HG02973 (cell line): ENCODE measurements around the gene WHRN.

Experiments used
- ATAC-seq: cut with Tn5 transposase; IDR thresholded peaks from one replicate; pipeline ENCODE4 v1.9.1; 2021; ENCODE audit warnings: moderate library complexity; ENCODE audit not compliant: unreplicated experiment

The WHRN gene

DNA sequence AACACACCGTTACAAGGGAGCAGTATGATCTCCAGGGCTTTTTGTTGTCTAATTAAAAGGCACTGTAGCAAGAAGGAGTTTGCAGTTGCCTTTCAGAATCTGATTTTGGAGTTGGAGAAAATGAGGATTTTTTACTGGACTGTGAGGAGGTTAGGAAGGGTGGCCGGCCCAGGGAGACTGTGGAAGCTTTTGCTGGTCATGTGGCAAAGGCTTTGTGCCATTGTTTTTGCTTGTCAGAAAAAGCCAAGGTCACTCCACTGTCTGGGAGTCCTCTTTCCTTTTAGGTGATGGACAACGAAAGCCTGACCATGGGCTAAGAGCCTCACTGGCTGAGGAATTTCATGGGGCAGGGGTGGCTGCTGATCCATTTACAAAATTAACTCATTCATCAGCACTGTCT, 10.3 kb upstream of the WHRN start:
- no peak for ATAC-seq

DNA sequence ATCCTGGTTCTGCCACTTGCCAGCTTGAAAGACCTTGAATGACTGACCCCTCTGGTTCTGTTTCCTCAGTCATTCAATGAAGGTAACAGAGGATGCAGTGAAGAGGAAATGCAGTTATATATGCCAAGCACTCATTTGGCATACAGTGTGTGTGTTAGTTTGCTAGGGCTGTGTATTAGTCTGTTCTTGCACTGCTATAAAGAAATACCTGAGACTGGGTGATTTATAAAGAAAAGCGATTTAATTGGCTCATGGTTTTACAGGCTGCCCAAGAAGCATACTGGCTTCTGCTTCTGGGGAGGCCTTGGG, 8.6 kb upstream of the WHRN start:
- no peak for ATAC-seq

DNA sequence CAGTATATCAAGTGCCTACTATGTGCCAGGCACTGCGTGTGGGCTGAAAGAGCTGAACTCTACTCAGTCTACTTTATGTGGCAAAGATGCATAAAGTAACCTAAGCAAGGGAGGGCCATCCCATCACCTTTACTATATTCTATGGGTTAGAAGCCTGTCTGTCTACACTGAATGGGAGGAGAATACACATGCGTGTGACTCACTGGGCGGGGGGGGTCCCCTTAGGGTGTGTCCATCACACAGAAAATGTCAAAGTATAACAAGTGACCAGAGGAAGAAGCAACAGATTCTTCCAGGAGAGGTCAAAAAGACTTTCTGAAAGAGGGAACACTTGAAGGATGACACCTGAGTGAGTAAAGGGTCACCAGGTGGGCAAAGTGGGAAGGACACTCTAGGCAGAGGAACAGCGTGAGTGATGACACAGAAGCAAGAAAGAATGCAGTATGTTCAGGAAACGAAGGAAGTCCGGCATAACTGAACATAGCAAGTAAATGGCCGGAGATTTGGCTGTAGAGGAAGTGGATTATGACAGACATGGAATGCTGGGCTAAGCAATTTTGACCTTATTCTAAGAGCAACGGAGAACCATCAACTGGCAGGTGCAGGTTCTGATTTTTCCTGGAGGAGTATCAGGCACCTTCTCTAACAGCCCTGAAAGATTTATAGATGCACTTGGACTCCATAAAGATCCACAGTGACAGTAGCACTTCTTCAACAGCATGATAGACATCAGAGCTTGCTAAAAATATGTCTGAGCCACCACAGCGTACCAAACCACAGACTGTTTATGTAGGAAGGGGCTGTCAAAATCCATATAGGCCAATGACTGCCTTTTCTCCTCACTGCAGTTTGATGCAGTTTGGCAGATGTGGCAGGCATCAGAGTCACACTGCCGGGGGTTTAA, 8.0 kb upstream of the WHRN start:
- no peak for ATAC-seq

DNA sequence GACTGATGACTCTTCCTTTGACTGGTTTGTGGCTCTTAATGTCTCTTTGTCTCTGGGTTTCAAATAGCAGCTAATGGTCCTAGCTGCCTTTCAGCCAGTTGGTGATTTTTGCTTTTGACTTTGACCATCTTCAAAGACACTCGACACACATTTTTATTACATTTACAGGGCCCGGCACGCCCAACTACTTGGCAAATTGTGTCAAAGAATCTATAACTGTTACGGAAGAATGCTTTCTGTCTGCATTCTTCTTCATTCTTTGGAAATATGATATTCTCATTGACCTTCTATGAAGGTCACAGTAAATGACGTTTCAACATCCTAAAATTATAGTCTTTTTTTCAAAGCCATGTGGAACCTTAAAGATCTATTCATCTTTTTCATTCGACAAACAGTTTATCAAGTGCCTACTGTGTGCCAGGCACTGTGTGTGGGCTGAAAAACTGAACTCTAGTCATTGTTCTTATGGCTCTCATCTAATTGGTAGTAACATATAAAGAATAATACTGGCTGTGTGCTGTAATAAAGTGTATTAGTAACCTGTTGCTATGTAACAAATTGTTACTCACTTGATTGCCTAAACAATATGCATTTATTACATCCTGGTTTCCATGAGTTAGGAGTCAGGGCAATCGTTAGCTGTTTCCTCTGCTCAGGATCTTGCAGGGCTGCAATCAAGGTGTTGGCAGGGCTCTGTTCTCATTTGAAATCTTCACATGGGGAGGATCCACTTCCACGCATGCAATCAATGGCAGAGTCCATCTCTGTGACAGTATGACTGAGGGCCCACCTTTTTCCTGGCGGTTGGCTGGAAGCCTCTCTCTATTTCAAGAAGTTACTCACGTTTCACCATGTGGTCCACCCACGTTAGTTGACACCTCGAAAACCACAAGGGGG, 7.0 kb upstream of the WHRN start:
- ATAC-seq: no peak

DNA sequence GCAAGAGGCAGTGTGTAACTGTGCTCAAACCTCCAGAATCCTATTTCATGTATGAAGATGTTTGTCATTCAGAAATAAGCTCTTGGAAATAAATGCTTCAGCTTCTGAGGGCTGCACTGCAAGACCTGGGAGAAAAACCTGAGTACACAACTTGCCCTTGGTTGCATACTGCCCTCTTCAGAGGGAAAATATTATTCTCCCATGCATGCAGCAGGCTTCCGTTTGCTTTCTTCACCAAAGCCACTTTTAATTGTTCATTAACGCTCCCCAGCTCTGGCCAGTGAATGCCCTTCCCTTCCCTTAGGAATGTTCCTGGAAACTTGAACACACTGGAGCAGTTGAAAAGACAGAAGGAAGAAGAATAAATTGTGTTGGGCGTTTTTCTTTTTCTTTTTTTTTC, 2.5 kb upstream of the WHRN start:
- no peak for ATAC-seq

DNA sequence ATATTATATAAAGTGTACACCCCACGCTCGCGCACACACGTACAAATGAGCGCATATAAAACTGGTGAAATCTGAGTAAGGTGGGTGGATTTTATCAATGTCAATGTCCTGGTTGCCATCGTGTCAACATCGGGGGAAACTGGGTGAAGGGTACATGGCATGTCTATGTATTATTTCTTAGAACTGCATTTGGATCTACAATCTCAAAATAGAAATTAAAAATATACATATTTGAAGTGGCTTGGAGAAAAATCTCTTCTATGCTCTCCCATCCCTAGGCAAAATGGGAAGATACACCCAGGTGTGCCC, 763 bp upstream of the WHRN start:
- no peak for ATAC-seq

DNA sequence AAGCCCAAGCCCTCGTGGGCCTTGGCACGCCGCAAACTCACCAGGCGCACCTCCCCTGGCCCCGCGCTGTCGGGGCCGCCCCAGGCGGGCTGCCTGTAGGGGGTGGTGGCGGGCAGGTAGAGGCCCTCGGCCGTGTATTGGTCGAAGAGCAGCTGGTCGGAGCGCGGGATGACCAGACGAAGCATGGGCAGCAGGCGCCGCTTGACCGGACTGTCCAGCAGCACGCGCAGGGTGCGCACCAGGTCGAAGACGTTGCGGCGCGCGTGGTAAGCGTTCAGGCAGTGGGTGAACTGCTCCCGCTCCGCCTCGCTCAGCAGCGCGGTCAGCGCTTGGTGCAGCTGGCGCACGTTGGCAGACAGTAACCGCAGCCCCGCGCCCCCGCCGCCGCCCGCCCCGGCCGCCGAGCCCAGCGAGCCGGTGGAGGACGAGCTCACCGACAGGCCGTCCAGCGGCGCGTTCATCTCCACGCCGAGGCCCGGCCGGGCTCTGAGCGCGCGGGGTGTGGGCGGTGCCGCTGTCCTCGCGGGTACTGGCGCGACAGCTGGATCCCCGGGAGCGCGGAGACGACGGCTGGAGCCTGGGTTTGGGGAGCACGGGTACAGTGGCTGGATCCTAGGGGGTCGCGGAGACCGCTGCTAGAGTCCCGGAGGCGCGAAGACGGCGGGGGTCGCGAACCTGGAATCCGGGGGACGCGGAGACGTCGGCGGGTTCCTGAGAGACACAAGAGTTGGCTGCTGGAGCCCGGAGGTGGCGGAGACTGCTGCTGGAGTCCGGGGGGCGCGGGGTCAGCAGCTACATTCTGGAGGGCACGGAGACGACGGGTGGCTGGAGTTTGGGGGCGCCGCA, 709 bp downstream of the WHRN start:
- no peak for ATAC-seq

DNA sequence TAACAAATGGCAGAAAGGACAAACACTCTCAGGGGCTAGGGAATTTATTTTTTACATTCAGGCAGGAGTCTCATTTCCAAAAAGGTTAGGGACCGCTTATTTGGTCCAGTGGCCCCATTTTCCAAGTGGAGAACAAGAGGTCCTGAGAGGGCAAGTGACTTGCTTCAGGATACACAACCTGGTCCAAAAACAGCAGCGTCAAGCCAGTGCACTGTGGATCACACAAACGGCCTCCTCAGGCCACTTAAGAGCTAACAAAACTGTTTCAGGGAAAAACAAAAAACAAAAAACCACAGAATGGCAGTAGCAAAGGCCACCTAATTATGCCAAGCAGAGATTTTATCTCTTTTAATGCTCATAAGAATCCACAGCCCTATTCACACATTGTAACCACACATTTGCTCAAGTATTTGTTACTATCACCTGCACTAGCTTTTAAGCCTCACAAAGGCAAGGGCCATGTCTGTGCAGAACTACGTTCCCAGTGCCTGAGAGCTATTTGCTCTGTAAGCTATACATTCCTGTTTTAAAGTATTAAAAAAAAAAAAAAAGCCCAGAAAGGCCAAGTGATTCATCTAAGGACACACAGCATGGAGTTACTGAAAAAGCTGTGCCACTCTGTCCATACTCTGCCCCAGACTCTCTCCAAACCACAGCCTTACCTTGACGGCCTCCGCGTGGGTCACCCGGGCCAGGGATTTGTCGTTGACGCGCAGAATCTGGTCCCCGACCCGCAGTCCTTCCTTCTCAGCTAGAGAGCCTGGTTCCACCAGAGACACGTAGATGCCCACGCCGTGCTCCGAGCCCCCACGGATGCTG, 1.5 kb downstream of the WHRN start:
- no peak for ATAC-seq

DNA sequence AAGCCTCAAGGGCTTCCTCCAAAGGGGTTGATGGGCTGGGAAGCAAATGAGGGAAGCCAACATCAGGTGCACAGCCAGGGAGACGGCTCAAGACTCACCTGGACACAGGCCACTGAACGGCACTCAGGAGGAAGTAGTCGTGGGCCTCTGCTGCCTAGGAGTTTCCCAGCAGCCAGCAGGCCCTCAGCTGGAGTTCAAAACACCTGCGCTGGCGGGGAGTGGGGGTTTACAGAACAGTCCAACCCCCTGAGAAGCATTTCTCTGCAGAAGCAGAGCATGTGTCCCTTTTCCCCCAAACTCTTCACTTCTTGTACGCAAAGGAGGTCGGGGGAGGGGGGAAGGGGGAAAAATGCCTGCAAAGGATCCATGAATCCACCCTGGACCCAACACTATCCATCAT, 2.3 kb downstream of the WHRN start:
- ATAC-seq: no peak

DNA sequence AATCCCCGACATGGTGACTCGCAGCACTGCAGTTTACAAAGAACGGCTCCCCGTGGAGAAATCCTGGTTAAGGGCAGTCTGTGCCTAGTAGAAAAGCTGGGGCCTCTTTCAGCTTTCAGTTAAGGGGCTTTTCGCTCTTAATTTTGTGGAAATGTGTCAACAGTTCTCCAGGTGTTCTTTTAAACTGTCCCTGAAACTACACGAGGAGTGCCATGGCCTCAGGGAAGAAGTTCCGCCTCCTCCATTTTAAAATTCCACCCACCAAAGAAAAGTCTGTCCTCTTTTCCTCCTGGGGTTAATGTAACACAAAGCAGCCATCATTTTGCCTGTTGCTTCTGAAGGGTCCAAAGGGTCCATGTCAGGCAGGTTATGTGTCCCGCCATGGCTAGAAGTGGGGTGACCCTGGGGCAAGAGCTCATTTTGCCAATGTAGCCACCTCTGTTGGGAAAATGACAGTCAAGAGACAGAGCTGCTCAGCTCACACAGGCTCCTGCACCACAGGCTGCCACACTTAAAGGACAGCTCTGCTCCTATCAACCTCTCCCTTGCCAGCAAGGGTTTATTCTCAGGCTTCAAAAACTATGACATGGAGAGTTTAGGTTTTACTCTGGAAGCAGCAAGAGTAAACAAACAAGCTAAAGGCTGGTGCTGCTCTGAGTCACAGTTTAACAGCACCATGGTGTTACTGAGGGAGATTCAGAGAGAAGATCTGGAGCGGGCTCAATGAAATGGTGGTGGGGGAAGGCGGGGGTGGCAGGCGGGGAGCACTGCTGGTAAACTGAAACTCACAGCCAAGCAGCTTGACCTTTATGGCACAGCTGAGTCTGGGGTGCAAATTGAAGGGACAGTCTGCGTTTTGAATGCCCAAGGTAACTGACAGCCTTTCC, 3.2 kb downstream of the WHRN start:
- no peak for ATAC-seq

DNA sequence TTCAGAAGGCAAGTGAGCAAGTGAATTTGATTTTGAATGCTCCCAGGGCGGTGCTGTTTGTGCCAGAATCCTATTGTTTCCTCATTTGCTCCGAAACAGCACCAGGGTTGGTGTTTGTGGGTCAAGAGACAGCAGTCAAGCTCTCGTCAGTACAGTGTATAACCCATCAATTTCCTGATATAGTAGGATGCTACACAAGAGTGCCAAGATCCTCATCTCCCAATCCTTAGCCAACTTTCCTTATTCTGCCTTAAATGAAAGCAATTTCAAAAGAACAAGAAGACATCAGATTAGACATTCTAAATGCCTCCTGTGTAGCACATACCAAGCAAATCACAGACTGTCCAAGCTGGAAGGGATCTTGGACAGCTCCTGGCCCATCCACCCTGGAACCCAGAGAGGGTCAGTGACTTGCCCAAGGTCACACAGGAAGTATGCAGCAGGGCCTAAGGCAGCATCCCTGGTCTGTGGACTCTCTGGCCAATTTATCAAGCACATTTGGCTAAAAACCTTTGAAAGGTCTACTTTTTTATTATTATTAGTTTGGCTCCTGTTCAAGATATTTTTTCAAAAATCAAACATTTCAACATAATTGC, 4.5 kb downstream of the WHRN start:
- no peak for ATAC-seq

DNA sequence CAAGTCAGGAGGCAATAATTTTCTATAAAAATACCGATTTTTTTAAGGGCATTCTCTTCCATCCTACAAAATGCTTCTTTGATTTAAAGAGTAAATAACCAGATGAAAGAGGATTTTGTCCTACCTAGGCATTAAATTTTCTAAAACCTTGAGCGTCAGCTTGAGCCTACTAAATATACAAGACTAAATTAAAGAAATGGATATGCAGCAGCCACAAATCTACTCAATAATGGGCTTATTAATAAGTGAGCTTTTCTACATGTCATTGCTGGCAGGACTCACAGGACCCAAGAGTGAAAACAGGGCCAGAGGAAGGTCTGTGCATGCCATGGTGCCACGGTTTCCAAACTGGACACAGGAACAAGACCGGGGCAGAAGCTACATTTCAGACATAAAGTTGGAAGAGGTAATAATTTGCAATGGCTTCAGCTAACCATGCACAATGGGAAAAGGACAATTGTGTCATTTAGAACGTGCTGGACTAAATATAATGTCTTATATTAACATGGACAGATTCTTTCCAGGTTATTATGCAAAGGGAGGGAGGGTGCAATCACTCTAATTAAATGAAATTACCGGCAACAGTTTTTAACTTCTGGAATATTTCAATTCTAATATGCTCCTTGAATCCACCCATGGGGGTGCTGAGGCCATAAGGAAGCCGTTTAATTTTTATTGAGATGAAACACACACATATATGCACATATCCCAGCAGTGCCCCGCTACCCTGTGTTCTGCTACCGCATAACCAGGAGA, 5.2 kb downstream of the WHRN start:
- no peak for ATAC-seq

DNA sequence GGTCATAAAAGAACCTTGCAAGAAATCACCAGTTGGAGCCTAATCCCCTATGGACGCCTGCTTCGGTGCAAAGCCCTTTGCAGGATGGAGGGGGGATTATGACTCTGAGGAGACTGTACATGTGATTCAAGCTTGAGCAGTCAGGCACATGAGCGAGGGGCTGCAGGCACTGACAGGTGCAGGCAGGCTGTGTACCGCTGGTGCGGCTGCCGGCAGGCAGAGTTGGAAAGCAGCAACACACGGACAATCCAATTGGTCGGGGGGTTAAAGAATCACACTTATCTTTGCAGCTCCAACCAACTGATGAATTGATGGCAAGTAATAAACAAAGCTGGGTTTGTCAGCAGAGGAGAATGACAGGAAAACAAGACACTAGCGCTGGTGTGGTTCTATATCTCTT, 5.7 kb downstream of the WHRN start:
- no peak for ATAC-seq

DNA sequence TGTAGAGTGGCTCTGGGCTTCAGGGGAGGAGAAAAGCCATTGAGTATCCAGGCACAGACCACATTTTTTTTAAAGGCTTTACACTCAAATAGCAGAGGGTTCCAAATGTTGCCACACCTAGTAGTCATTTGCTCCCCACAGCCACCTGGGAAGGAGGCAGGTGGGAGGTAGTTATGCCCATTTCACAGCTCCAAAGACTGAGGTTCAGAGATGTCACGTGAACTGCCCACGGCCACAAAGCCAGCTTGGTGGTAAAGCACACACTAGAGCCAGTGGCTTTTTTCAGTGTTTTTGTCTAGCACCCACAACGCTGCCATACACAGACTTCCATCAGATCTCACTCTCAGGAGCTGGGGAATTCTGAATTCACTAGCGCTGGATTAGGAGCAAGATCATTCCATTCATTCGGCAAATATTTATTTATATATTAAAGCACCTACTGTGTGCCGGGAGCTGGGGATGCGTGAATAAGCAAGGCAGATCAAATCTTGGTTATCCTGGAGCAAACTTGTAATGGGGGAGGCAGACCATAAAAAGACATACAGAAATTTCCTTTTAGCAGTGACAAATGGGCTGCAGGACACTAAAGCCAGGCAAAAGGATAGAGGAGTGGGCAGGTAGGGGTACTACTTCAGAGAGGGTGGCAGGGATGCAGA, 7.4 kb downstream of the WHRN start:
- no peak for ATAC-seq

DNA sequence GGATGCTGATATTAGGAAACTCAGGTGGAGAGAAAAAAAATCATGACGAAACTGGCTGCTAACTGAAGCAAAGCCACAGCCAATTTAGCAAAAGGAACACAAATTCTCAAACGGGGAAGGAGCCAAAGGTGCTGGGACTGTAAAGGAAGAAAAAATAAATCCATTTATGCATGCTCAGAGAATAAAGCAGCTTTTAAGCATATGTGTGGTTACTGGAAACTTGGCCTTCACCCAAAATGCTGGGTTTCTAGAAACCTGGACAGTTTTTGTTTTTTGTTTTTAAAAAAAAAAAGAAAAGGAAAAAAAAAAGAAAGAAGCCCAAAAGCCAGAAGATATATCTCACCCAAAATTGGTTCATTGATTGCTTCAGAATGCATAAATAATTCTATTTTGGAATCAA, 8.0 kb downstream of the WHRN start:
- no peak for ATAC-seq

DNA sequence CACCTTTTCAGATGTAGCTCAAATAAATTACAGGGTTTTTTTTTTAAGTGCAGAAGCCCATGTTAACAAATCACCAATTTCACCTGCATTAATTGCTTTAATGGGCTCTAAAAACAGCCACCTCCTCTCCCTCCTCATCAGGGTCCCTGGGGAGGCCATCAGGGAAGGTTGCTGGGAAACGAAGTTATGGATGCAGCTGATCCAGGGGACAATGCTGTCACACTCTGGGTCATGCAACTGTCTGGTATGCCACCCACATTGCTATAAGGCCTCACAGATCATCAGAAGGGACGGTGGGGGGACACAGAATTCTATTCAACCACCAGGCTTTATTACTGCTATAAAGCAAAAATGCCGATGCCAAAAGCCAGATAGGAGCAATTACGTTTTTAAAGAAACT, 9.3 kb downstream of the WHRN start:
- no peak for ATAC-seq

DNA sequence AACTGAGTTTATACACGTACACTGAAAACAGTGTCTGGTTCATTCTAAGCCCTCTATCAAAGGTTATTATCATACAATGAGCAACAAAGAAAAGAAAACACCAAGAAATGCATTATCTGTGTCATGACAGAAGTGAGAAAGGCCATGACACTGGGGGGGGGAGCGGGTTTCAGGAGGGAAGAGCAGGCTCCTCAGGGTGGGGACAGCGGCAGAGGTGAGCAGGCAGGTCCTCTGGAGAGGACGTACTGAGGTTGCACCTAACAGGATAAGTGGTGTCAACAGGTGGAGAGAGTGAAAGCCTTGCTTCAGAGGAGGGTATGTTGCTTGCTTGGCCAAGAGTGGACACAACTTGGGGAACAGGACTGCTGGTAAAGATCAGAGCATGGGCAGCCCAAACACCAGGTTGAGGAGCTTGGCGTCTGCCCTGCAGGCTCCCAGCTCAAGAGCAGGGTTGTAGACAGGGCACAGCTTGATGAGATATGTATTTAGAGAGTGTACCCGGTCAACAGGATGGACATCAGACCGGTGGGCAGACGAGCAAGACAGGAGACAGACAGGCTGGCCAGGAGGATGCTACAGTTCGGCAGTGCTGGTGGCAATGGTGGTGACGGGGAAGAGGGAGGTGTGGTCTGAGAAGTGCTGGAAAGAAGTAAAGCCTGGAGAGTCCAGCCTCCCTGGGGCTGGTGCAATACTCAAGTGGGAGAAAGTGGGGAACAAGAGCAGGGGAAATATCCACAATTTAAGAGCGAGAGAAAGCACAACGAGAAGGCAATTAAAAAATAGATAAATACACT, 10.3 kb downstream of the WHRN start:
- no peak for ATAC-seq
